ENCODE data around the gene RMRP. TPM values are rescaled to one million over a fixed set of nuclear protein-coding genes. Genes with fewer than 3 reads are reported as not detected.

RMRP gene
- total RNA-seq, 1 donor from 2014 or later = 16,487 TPM

DNA sequence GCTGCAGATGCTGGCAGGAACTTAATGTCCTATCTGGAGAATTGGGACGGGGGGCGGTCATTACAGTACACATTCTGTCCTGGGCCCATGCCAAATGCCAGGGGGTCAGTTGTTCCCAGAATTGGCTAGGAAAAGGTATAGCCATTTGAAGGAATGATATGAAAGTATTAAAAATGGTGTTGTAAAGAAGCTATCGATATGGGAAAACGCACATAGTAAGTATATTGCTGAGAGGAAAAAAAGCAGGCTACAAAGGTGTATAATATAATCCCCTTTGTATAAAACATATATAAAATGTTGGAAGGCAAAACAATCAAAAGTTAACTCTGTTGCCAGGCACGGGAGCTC, 7.6 kb upstream of the RMRP start:
- DNase-seq (ENCODE audit: low spot score, unreplicated experiment) = no peak
- TF ChIP-seq, protein P1, sequence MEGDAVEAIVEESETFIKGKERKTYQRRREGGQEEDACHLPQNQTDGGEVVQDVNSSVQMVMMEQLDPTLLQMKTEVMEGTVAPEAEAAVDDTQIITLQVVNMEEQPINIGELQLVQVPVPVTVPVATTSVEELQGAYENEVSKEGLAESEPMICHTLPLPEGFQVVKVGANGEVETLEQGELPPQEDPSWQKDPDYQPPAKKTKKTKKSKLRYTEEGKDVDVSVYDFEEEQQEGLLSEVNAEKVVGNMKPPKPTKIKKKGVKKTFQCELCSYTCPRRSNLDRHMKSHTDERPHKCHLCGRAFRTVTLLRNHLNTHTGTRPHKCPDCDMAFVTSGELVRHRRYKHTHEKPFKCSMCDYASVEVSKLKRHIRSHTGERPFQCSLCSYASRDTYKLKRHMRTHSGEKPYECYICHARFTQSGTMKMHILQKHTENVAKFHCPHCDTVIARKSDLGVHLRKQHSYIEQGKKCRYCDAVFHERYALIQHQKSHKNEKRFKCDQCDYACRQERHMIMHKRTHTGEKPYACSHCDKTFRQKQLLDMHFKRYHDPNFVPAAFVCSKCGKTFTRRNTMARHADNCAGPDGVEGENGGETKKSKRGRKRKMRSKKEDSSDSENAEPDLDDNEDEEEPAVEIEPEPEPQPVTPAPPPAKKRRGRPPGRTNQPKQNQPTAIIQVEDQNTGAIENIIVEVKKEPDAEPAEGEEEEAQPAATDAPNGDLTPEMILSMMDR (IDR thresholded peaks at IDR 0.05; ENCODE audit: unreplicated experiment) = no peak
- no peak overlapping the region for H3K27ac Mint-ChIP-seq
- peak overlapping the region; percentile 81 for H3K4me3 Mint-ChIP-seq (ENCODE audit: low read depth)
- H3K4me1 Mint-ChIP-seq (ENCODE audit: low read depth) = peaks cover 6% of the 10 kb centered on the region
- H3K27me3 Mint-ChIP-seq = no peaks in the 10 kb centered on the region
- peaks cover 6% of the 10 kb centered on the region for H3K36me3 Mint-ChIP-seq (ENCODE audit: insufficient read depth)
- no peaks in the 10 kb centered on the region for H3K9me3 Mint-ChIP-seq (ENCODE audit: low read depth)

DNA sequence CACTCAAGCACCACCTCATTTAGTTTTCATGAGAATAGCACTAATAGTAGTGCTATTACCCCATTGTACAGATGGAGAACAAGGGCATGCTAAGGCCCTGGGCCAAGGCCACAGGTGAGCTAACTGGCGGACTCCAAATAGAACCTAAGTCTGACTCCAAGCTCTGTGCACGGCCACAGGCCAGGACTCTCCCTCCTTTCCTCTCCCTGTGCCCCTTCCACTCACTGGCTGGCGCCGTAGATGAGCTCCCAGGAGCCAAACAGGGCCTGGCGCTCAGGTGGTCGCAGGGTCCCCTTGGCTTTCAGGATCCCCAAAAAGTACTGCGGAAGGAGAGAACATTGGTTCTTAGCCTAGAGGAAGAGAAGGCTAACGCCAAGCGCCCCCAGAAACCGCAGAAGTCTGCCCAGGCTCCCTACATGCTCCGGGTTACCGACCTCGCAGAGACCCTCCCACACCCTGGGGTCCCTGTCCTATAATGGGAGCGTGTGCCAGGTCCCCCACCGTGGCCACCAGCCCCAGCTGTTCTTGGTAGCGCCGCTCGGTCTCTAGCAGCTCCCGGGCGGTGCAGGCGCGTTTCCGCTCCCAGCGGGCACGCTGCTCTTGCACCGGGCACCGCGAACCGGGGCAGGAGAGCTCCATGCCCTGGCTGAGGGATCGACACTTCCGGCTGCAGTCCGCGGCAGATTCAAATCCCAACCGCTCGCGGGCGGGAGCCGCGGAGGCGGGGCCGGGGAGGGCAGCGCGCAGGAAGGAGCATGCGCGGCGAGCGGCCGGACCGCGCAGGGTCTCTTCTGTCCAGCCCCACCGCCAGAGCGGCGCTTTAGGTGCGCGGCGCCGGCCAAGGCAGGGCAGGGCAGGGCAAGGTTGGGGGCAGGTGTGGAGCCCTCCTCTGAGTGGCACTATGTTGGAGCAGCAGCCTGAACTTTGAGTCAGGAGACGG, 7.0 kb upstream of the RMRP start, which contains the start of gene ARHGEF39:
Gene ARHGEF39 (minus strand): TSS at position 665 of the 940 bp plus-strand sequence. CDS start 26 bp downstream, at position 639.
- Mint-ChIP-seq H3K36me3 (ENCODE audit: insufficient read depth) (peaks cover 7% of the 10 kb centered on the region), H3K9me3 (ENCODE audit: low read depth) (no peaks in the 10 kb centered on the region), H3K27ac (no peak within 1 kb of the TSS), H3K4me1 (ENCODE audit: low read depth) (peaks cover 6% of the 10 kb centered on the region), H3K27me3 (no peaks in the 10 kb centered on the region), H3K4me3 (ENCODE audit: low read depth) (peak within 1 kb of the TSS; percentile 81)
- TF ChIP-seq, protein P1 (IDR thresholded peaks at IDR 0.05; ENCODE audit: unreplicated experiment) = peak; percentile 54
- DNase-seq (ENCODE audit: low spot score, unreplicated experiment) = peak; percentile 79

DNA sequence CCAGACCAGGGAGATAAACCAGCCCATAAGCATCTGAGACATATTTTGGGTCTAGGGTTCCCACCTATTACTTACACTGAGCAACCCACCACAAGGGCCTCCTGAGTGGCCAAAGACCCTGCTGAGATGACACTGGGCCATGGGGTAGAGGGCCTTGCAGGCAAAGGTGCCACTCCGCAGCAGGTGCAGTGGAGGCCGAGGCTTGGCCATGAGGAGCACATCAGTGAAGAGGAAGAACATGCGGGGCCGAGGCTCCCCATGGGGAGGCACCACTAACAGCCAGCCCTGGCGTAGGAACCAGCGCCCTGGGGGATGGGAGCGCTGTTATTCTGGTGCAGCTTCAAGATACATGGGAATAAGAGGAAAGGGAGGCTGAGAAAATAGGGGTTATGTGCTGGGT, 4.6 kb upstream of the RMRP start:
- Mint-ChIP-seq H3K27me3 (no peaks in the 10 kb centered on the region), H3K4me1 (ENCODE audit: low read depth) (peaks cover 11% of the 10 kb centered on the region), H3K4me3 (ENCODE audit: low read depth) (no peak overlapping the region), H3K36me3 (ENCODE audit: insufficient read depth) (peaks cover 9% of the 10 kb centered on the region), H3K9me3 (ENCODE audit: low read depth) (no peaks in the 10 kb centered on the region), H3K27ac (no peak overlapping the region)
- TF ChIP-seq, protein P1 (IDR thresholded peaks at IDR 0.05; ENCODE audit: unreplicated experiment) = no peak
- DNase-seq (ENCODE audit: low spot score, unreplicated experiment) = no peak

DNA sequence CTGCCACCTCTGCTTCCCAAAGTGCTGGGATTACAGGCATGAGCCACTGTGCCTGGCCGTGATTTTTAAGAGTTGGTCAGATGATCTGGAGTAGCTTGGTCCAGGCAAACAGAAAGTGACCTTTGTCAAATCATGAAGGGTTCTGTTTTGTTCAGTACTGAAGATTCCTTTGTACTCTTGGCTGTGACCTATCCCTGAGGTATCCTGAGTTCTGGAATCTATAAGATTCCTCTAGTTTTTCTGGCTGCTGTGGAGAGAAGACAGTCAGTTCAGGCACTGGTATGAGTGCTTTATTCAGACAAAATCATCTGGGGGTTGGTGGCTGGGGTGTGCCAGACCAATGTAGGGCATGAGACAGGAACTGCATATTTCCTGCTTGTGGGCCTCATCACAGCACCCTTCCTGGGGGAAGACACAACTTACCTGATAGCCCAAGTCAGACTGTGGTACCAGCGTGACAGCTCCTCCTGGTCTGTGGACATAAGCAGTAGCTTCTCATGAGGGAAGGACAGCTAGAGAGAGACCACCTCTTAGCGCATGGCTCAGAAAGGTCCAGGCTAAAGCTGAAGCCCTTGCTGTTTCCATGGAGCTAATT, 4.0 kb upstream of the RMRP start:
- peaks cover 14% of the 10 kb centered on the region for H3K4me1 Mint-ChIP-seq (ENCODE audit: low read depth)
- no peak for DNase-seq (ENCODE audit: low spot score, unreplicated experiment)
- H3K4me3 Mint-ChIP-seq (ENCODE audit: low read depth) = no peak overlapping the region
- no peaks in the 10 kb centered on the region for H3K27me3 Mint-ChIP-seq
- H3K9me3 Mint-ChIP-seq (ENCODE audit: low read depth) = no peaks in the 10 kb centered on the region
- TF ChIP-seq, protein P1 (IDR thresholded peaks at IDR 0.05; ENCODE audit: unreplicated experiment) = no peak
- peak overlapping the region; percentile 35 for H3K27ac Mint-ChIP-seq
- peaks cover 9% of the 10 kb centered on the region for H3K36me3 Mint-ChIP-seq (ENCODE audit: insufficient read depth)

DNA sequence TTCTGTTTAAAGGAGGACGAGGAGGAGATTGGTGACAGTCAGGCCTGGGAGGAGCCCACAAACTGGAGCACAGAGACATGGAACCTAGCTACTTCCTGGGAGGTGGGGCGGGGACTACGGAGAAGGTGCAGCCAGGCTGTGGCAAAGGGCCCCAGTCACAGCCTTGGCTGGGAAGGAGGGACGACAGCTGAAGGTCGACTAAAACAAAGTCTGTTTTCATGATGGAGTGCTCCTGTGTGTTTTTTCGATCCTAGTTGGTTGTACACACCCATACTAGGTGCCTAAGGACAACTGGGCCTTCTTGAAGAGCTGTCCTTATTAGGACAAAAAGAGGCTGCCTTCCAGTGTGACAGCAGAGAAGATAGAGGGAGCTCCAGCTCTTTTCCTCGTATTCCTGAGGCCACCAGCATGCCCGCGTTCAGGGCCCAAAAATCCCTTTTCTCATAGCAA, 3.2 kb upstream of the RMRP start:
- Mint-ChIP-seq H3K36me3 (ENCODE audit: insufficient read depth) (peaks cover 9% of the 10 kb centered on the region), H3K9me3 (ENCODE audit: low read depth) (no peaks in the 10 kb centered on the region), H3K27me3 (peaks cover 4% of the 10 kb centered on the region), H3K4me3 (ENCODE audit: low read depth) (no peak overlapping the region), H3K4me1 (ENCODE audit: low read depth) (peaks cover 15% of the 10 kb centered on the region), H3K27ac (no peak overlapping the region)
- TF ChIP-seq, protein P1 (IDR thresholded peaks at IDR 0.05; ENCODE audit: unreplicated experiment) = no peak
- no peak for DNase-seq (ENCODE audit: low spot score, unreplicated experiment)
